ENCODE results near the gene CLIC4. TPM values are rescaled to one million over a fixed set of nuclear protein-coding genes. Genes with fewer than 3 reads are reported as not detected.

The CLIC4 gene
- total and polyA plus RNA-seq, 9 of the 15 experiments (the other 6 are each of a cell fraction or from before 2014, with no cell fraction given), result 16.0 to 67.5 (median 38.4) TPM

DNA sequence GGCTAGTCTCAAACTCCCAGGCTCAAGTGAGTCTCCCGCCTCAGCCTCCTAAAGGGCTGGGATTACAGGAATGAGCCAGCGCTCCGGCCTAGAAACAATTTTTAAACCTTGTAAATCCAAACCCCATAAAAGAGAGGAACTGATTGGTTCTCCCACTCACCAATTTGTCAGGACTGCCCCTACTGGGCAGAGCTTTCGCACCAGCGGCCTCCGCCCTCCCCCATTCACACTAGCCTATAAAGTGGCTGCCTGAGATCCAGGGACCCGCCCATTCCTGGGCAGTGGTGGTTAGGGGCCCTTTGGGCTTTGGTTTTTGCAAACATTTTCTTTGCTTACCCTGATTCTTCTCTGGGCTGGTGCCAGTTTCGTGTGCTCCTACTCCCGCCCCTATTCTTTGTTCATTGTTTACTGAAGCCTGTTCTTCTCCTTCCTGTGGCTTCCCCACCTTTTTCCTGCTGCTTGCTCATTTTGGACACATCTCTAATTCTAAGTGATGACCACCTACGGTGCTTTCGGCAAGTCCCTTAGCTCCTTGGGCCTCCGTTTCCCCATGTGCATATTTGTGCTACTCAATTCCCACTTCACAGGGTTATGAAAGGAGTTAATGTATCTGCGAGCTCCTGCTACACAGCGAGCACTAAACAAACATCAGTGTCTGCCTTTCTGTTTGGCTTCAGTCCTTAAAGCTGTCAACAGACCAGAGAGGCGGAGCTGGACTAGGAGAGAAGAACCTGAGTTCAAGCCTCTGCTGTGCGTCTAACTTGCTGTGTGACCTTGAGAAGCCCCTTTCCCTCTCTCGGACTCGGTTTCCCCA lies 39.8 kb upstream of the CLIC4 start (continued):
- TF ChIP-seq TAF15 (IDR thresholded peaks at IDR 0.05; ENCODE audit: low read depth, low read length) (no peak), ZNF449 (CRISPR knock-in tag; IDR thresholded peaks at IDR 0.05) (no peak), ZNF140 (CRISPR knock-in tag; IDR thresholded peaks at IDR 0.05) (no peak), ZNF717 (CRISPR knock-in tag; IDR thresholded peaks at IDR 0.05) (no peak), LARP7 (IDR thresholded peaks at IDR 0.05) (no peak), KDM2B (CRISPR knock-in tag; IDR thresholded peaks at IDR 0.05) (no peak), ZNF778 (CRISPR knock-in tag; IDR thresholded peaks at IDR 0.05) (no peak), HMBOX1 (IDR thresholded peaks at IDR 0.05) (no peak), FOXP1 (CRISPR knock-in tag; IDR thresholded peaks at IDR 0.05) (no peak), HDAC1 (IDR thresholded peaks at IDR 0.05) (peak in 1 of 2 experiments; percentile 58; a peak in 1 of 4 replicates), E2F8 (IDR thresholded peaks at IDR 0.05; ENCODE audit: low read depth, partially characterized antibody) (peak; percentile 30), KLF6 (CRISPR knock-in tag; IDR thresholded peaks at IDR 0.05; ENCODE audit: borderline replicate concordance) (no peak), PYGO2 (tag; IDR thresholded peaks at IDR 0.05) (no peak), XRCC5 (IDR thresholded peaks at IDR 0.05; ENCODE audit: low read depth, low read length) (no peak), NCOA4 (IDR thresholded peaks at IDR 0.05; ENCODE audit: partially characterized antibody) (no peak), ETV5 (CRISPR knock-in tag; IDR thresholded peaks at IDR 0.05; ENCODE audit: low read depth) (no peak)
- TF ChIP-seq, protein P1, sequence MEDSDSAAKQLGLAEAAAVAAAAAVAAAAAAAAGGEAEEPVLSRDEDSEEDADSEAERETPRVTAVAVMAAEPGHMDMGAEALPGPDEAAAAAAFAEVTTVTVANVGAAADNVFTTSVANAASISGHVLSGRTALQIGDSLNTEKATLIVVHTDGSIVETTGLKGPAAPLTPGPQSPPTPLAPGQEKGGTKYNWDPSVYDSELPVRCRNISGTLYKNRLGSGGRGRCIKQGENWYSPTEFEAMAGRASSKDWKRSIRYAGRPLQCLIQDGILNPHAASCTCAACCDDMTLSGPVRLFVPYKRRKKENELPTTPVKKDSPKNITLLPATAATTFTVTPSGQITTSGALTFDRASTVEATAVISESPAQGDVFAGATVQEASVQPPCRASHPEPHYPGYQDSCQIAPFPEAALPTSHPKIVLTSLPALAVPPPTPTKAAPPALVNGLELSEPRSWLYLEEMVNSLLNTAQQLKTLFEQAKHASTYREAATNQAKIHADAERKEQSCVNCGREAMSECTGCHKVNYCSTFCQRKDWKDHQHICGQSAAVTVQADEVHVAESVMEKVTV (CRISPR knock-in tag; IDR thresholded peaks at IDR 0.05), result no peak
- TF ChIP-seq, protein P2, sequence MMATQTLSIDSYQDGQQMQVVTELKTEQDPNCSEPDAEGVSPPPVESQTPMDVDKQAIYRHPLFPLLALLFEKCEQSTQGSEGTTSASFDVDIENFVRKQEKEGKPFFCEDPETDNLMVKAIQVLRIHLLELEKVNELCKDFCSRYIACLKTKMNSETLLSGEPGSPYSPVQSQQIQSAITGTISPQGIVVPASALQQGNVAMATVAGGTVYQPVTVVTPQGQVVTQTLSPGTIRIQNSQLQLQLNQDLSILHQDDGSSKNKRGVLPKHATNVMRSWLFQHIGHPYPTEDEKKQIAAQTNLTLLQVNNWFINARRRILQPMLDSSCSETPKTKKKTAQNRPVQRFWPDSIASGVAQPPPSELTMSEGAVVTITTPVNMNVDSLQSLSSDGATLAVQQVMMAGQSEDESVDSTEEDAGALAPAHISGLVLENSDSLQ (IDR thresholded peaks at IDR 0.05), result no peak
- TF ChIP-seq, protein P3, sequence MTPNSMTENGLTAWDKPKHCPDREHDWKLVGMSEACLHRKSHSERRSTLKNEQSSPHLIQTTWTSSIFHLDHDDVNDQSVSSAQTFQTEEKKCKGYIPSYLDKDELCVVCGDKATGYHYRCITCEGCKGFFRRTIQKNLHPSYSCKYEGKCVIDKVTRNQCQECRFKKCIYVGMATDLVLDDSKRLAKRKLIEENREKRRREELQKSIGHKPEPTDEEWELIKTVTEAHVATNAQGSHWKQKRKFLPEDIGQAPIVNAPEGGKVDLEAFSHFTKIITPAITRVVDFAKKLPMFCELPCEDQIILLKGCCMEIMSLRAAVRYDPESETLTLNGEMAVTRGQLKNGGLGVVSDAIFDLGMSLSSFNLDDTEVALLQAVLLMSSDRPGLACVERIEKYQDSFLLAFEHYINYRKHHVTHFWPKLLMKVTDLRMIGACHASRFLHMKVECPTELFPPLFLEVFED (CRISPR knock-in tag; conservative IDR thresholded peaks at IDR 0.05), result no peak

Data from K562 (cell line).